ENCODE data around the gene CACNA1E.

The CACNA1E gene

GRCh38 chr1:181483285-181484195, at the start of gene CACNA1E:
Gene CACNA1E, plus strand, starts transcription at chr1:181483517. Its CDS starts 228 bp downstream, at chr1:181483745.
- no peak for DNase-seq

- DNase-seq = no peak
These were observed 49.4 kb upstream of the CACNA1E start for GRCh38 chr1:181433931-181434330.

- DNase-seq = no peak
These were observed 45.3 kb upstream of the CACNA1E start for GRCh38 chr1:181438013-181438412.

- no peak for DNase-seq
These were observed 42.8 kb upstream of the CACNA1E start for GRCh38 chr1:181440510-181440909.

GRCh38 chr1:181442181-181442525, 41.2 kb upstream of the CACNA1E start:
- DNase-seq = no peak

- DNase-seq = no peak
These were observed 40.0 kb upstream of the CACNA1E start for GRCh38 chr1:181443231-181443853.

- DNase-seq = no peak
These were observed 37.9 kb upstream of the CACNA1E start for GRCh38 chr1:181445436-181445835.

GRCh38 chr1:181448461-181448860, 34.9 kb upstream of the CACNA1E start:
- no peak for DNase-seq

GRCh38 chr1:181451661-181452230, 31.6 kb upstream of the CACNA1E start:
- no peak for DNase-seq

GRCh38 chr1:181452746-181453145, 30.6 kb upstream of the CACNA1E start:
- no peak for DNase-seq

- no peak for DNase-seq
These were observed 29.6 kb upstream of the CACNA1E start for GRCh38 chr1:181453541-181454201.

- DNase-seq = no peak
These were observed 26.8 kb upstream of the CACNA1E start for GRCh38 chr1:181456551-181456950.

- DNase-seq = no peak
These were observed 24.9 kb upstream of the CACNA1E start for GRCh38 chr1:181458419-181458818.

- no peak for DNase-seq
These were observed 24.2 kb upstream of the CACNA1E start for GRCh38 chr1:181459067-181459466.

GRCh38 chr1:181469829-181470228, 13.5 kb upstream of the CACNA1E start:
- DNase-seq = no peak

GRCh38 chr1:181475580-181475979, 7.7 kb upstream of the CACNA1E start:
- no peak for DNase-seq

- DNase-seq = no peak
These were observed 6.7 kb upstream of the CACNA1E start for GRCh38 chr1:181476581-181476980.

GRCh38 chr1:181478306-181478705, 5.0 kb upstream of the CACNA1E start:
- DNase-seq = no peak

- DNase-seq = peak; percentile 60
These were observed 4.1 kb upstream of the CACNA1E start for GRCh38 chr1:181479137-181479745.

GRCh38 chr1:181482001-181482430, 1.3 kb upstream of the CACNA1E start:
- DNase-seq = no peak

GRCh38 chr1:181482521-181483284, 614 bp upstream of the CACNA1E start:
- DNase-seq = peak; percentile 3

- DNase-seq = no peak
These were observed 1.5 kb downstream of the CACNA1E start for GRCh38 chr1:181484821-181485220.

Data from inflammatory macrophage treated with lipopolysaccharide for 4 hours (primary cell).